ENCODE data around the gene PER1.

DNA sequence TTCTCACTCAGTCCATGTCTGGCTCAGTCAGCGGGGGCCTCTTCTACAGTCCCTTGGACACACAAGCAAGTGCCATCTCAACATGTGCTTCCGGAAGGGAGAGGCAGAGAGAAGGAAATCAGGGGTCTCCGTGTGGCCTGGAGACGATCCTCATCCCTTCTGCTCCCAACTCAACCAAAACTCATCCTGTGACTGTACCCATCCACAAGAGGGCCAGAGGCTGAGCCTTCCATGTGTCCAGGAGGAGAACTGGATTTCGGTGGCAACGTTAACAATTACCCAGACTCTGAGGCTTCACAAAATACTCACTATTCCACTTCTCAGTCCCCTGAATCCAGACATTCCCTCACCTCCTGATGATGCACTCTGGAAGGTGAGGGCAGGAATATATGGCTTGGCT, 56.8 kb downstream of the PER1 start:
- no peak for TF ChIP-seq POLR2A (IDR thresholded peaks at IDR 0.05)
- TF ChIP-seq, protein P1, sequence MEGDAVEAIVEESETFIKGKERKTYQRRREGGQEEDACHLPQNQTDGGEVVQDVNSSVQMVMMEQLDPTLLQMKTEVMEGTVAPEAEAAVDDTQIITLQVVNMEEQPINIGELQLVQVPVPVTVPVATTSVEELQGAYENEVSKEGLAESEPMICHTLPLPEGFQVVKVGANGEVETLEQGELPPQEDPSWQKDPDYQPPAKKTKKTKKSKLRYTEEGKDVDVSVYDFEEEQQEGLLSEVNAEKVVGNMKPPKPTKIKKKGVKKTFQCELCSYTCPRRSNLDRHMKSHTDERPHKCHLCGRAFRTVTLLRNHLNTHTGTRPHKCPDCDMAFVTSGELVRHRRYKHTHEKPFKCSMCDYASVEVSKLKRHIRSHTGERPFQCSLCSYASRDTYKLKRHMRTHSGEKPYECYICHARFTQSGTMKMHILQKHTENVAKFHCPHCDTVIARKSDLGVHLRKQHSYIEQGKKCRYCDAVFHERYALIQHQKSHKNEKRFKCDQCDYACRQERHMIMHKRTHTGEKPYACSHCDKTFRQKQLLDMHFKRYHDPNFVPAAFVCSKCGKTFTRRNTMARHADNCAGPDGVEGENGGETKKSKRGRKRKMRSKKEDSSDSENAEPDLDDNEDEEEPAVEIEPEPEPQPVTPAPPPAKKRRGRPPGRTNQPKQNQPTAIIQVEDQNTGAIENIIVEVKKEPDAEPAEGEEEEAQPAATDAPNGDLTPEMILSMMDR (IDR thresholded peaks at IDR 0.05) = no peak

Measured in thyroid gland (tissue), 4 donors.